ENCODE measurements around the gene DLL3.

DLL3 gene

DNA sequence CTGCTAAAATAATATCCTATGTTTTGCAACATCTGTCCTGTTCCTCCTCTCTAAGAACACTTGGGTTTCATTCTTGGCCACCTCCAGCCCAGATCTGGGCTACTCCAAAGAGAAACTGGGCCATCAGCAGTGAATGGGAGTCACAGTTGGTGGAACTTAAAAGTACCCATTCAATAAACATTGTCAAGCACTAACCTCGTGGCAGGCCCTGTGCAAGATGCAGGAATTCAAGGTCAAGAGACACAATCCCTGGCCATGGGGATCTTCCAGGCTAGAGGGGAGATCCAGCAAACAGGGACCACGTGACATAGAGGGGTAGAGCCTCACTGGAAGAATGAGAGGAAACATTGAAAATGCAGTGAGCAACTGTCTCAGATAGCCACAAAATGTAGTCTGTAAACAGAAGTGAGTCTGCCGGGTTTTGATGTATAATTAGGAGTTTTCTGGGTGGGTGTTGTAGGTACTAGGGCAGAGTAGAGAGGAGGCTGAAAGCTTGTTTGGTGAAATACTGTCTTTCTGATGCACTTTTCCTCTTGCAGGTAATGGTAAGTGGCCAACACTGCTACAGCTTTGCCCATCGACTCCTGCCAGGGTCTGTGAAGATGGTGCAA lies 56.1 kb downstream of the DLL3 start:
- DNase-seq (ENCODE audit: low spot score), result no peak

DNA sequence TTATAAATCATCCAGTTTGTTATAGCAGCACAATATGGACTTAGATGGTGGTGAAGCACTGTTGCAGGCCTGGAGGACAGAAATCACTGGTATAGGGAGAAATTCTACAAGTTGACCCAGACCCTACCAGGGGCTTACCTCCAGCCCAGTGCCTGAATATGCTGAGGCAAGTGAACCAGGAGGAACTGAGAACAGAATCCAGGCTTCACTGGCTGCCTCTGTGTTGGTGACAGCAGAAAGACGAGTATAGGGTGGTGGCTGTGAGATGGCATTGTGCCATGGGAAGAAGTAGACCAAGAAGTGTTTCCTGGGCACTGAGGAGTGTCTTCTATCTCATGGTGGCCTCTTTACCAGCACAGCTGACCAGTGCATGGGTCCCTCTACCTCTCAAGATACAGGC lies 57.1 kb downstream of the DLL3 start:
- no peak for DNase-seq (ENCODE audit: low spot score)
